C4-2B (cell line): Measurements from ENCODE around the gene PEAK3.

Experiments used
- ZFX ChIP-seq: fragments of 450-650 bp; IDR thresholded peaks from 2 replicates; pipeline ENCODE4 v1.6.1; 2017
- TF ChIP-seq, protein P1 (sequence below): fragments of 450-650 bp; conservative IDR thresholded peaks from 2 replicates; pipeline ENCODE4 v1.5.1; 2017; ENCODE audit warnings: mild to moderate bottlenecking

DNA sequence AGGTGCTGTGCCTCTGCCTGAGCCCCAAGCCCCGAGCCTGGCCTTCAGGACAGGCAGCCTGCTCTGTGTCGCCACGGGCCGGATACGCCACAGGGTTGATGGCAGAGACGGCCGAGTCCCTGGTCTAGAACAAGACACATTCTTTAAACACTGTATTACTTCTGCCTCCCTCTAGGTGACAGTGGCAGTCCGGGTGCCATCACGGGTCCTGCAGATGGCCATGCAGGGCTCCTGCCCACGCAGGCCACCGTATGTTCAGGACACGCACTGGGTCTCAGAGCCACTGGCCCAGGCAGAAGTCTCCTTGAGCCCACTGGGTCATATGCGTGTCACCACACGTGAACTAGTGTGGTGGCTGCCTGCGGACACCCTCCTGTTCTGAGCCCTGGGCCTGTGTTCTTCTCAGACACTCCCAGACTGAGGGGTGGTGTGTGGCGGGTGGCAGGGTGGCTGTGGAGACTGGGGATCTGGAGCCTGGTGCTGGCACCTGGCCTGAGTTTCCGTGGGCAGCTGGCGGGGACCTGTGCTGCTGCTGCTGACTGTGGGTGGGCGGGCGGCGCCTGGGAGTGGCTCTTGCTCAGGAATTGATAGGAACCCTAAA, 50.3 kb downstream of the PEAK3 start:
- TF ChIP-seq, protein P1, sequence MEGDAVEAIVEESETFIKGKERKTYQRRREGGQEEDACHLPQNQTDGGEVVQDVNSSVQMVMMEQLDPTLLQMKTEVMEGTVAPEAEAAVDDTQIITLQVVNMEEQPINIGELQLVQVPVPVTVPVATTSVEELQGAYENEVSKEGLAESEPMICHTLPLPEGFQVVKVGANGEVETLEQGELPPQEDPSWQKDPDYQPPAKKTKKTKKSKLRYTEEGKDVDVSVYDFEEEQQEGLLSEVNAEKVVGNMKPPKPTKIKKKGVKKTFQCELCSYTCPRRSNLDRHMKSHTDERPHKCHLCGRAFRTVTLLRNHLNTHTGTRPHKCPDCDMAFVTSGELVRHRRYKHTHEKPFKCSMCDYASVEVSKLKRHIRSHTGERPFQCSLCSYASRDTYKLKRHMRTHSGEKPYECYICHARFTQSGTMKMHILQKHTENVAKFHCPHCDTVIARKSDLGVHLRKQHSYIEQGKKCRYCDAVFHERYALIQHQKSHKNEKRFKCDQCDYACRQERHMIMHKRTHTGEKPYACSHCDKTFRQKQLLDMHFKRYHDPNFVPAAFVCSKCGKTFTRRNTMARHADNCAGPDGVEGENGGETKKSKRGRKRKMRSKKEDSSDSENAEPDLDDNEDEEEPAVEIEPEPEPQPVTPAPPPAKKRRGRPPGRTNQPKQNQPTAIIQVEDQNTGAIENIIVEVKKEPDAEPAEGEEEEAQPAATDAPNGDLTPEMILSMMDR = no peak
- TF ChIP-seq ZFX = no peak
